ENCODE measurements around the gene MACROD2. TPM values are rescaled to one million over a fixed set of nuclear protein-coding genes. Genes with fewer than 3 reads are reported as not detected.

Gene MACROD2
- total and polyA plus RNA-seq, 2 of the 4 experiments (the other 2 are of a cell fraction), result not detected

DNA sequence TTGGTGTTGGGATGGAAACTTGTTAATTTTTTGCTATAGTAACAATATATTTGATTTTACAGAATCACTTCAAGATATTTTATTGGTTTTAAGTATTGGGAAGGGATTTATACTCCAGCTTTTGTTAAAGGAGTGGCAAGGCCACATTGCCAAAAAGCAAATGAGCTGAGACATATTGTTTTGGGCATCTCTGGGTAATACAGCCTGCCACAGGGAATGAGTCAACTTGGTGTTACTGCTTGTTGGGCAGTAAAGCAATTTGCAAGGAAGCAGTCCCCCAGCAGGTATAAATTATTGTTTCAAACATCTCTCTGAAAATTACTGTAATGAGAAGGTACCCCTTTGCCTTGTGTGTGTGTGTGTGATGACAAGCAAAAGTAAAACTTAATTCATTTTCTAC lies 1210.4 kb downstream of the MACROD2 start:
- Histone ChIP-seq H3K4me2 (ENCODE audit: low read depth, low read length) (no peak overlapping the region), H2BK5ac (ENCODE audit: low read depth, low read length, poor library complexity, severe bottlenecking) (no peak overlapping the region), H3K36me3 (ENCODE audit: control insufficient read depth, insufficient read depth, low read length) (no peaks in the 10 kb centered on the region), H4K8ac (ENCODE audit: low read depth in 2 of 2, low read length in 2 of 2) (no peak overlapping the region), H3K14ac (replicated peaks; ENCODE audit: low read depth, low read length) (no peak overlapping the region), H2BK20ac (ENCODE audit: low read depth, low read length) (no peak overlapping the region), H2AFZ (replicated peaks; ENCODE audit: low read length, poor library complexity) (no peak overlapping the region), H3K9me3 (ENCODE audit: control insufficient read depth, insufficient read depth, low read length) (peaks cover 6% of the 10 kb centered on the region), H3K4ac (ENCODE audit: low read depth, low read length) (no peak overlapping the region), H4K5ac (ENCODE audit: low read depth, low read length) (no peak overlapping the region), H4K91ac (ENCODE audit: insufficient read depth, low read depth, low read length) (no peak overlapping the region), H3K18ac (ENCODE audit: low read depth, low read length) (no peak overlapping the region), H2AK9ac (replicated peaks; ENCODE audit: low read depth, low read length, poor library complexity) (no peak overlapping the region), H4K20me1 (ENCODE audit: insufficient read depth, low read length) (no peaks in the 10 kb centered on the region), H3K4me3 (ENCODE audit: insufficient read depth, low read depth, low read length) (no peak overlapping the region), H3K27me3 (ENCODE audit: control insufficient read depth, insufficient read depth, low read length) (no peaks in the 10 kb centered on the region), H3K23ac (ENCODE audit: low read depth, low read length) (no peak overlapping the region), H3K27ac (ENCODE audit: insufficient read depth, low read length) (no peak overlapping the region), H3K9me1 (ENCODE audit: insufficient read depth, low read length) (no peaks in the 10 kb centered on the region), H3K79me1 (ENCODE audit: low read depth in 1 of 2, low read length in 2 of 2) (no peaks in the 10 kb centered on the region), H2BK15ac (ENCODE audit: low read depth, low read length) (no peak overlapping the region), H2AK5ac (ENCODE audit: low read depth, low read length) (no peak overlapping the region), H3K9ac (ENCODE audit: low read depth, low read length) (no peak overlapping the region), H2BK120ac (ENCODE audit: low read depth, low read length) (no peak overlapping the region), H3K56ac (ENCODE audit: extremely low read depth, insufficient read depth, low read length) (no peak overlapping the region), H3K4me1 (ENCODE audit: control insufficient read depth, insufficient read depth, low read length) (no peaks in the 10 kb centered on the region)
- no TSS peak for BruUV-seq (replicated peaks)
- ChIA-PET CTCF (no interaction called here), POLR2A (ENCODE audit: unreplicated experiment) (no interaction called here)
- no peak for TF ChIP-seq POLR2A (IDR thresholded peaks at IDR 0.05; ENCODE audit: low read depth, low read length)
- TF ChIP-seq MXI1 (IDR thresholded peaks at IDR 0.05; ENCODE audit: borderline replicate concordance, low read depth, low read length), result no peak
- no peak for TF ChIP-seq CHD1 (IDR thresholded peaks at IDR 0.05; ENCODE audit: low read depth, low read length)
- no peak for TF ChIP-seq RCOR1 (IDR thresholded peaks at IDR 0.05; ENCODE audit: insufficient replicate concordance, low read length)
- no peak for TF ChIP-seq FOS (IDR thresholded peaks at IDR 0.05; ENCODE audit: low read depth, low read length)
- no peak for TF ChIP-seq BHLHE40 (IDR thresholded peaks at IDR 0.05; ENCODE audit: low read depth, low read length)
- TF ChIP-seq SMC3 (IDR thresholded peaks at IDR 0.05; ENCODE audit: low read depth, low read length), result no peak
- no peak for TF ChIP-seq CEBPB (IDR thresholded peaks at IDR 0.05; ENCODE audit: low read depth, low read length)
- TF ChIP-seq, protein P1, sequence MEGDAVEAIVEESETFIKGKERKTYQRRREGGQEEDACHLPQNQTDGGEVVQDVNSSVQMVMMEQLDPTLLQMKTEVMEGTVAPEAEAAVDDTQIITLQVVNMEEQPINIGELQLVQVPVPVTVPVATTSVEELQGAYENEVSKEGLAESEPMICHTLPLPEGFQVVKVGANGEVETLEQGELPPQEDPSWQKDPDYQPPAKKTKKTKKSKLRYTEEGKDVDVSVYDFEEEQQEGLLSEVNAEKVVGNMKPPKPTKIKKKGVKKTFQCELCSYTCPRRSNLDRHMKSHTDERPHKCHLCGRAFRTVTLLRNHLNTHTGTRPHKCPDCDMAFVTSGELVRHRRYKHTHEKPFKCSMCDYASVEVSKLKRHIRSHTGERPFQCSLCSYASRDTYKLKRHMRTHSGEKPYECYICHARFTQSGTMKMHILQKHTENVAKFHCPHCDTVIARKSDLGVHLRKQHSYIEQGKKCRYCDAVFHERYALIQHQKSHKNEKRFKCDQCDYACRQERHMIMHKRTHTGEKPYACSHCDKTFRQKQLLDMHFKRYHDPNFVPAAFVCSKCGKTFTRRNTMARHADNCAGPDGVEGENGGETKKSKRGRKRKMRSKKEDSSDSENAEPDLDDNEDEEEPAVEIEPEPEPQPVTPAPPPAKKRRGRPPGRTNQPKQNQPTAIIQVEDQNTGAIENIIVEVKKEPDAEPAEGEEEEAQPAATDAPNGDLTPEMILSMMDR (conservative IDR thresholded peaks at IDR 0.05; ENCODE audit: low read depth, low read length), result no peak
- TF ChIP-seq RFX5 (IDR thresholded peaks at IDR 0.05; ENCODE audit: low read depth, low read length), result no peak
- TF ChIP-seq, protein P2, sequence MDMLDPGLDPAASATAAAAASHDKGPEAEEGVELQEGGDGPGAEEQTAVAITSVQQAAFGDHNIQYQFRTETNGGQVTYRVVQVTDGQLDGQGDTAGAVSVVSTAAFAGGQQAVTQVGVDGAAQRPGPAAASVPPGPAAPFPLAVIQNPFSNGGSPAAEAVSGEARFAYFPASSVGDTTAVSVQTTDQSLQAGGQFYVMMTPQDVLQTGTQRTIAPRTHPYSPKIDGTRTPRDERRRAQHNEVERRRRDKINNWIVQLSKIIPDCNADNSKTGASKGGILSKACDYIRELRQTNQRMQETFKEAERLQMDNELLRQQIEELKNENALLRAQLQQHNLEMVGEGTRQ (IDR thresholded peaks at IDR 0.05; ENCODE audit: low read depth, low read length), result no peak
- no peak for TF ChIP-seq MAZ (IDR thresholded peaks at IDR 0.05; ENCODE audit: borderline replicate concordance, low read depth, low read length)
- no peak for TF ChIP-seq NFE2L2 (IDR thresholded peaks at IDR 0.05; ENCODE audit: low read depth, low read length)
- TF ChIP-seq RAD21 (IDR thresholded peaks at IDR 0.05; ENCODE audit: low read length), result no peak
- TF ChIP-seq, protein P3, sequence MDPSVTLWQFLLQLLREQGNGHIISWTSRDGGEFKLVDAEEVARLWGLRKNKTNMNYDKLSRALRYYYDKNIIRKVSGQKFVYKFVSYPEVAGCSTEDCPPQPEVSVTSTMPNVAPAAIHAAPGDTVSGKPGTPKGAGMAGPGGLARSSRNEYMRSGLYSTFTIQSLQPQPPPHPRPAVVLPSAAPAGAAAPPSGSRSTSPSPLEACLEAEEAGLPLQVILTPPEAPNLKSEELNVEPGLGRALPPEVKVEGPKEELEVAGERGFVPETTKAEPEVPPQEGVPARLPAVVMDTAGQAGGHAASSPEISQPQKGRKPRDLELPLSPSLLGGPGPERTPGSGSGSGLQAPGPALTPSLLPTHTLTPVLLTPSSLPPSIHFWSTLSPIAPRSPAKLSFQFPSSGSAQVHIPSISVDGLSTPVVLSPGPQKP (IDR thresholded peaks at IDR 0.05; ENCODE audit: borderline replicate concordance, low read depth, low read length), result no peak
- TF ChIP-seq MAFK (IDR thresholded peaks at IDR 0.05; ENCODE audit: low read depth, low read length), result no peak
- DNase-seq, result no peak
- intact Hi-C loops (cut with micrococcal nuclease) (no loop called here), dilution Hi-C loops (cut with HindIII; ENCODE audit: low sequenced_read_pairs, unreplicated experiment) (no loop called here), in situ Hi-C loops (cut with MboI; ENCODE audit: low sequenced_read_pairs) (no loop called here)
- ATAC-seq (ENCODE audit: low read depth), result no peak

Measured in IMR-90 (cell line).